Activated T-helper 2 cell treated with anti-CD3 and anti-CD28 coated beads, Interferon-gamma antibody, Interleukin-2, Interleukin-4, amounts not matched to agents 10 μg/mL and 5 μg/mL and 100 μg/mL, durations not matched to agents 14 hours and 24 hours and 36 hours (primary cell): Measurements from ENCODE around the gene HSP90AA1. TPM values are rescaled to one million over a fixed set of nuclear protein-coding genes. Genes with fewer than 3 reads are reported as not detected.

Experiments
- DNase-seq: peaks from one replicate; pipeline ENCODE4 v3.0.0; 2021; ENCODE audit warnings: low spot score
- H3K27ac Mint-ChIP-seq: one replicate; pipeline ENCODE4 v1.8.0; 2021; ENCODE audit warnings: mixed read lengths
- H3K27me3 Mint-ChIP-seq: one replicate; pipeline ENCODE4 v1.8.0; 2021; ENCODE audit warnings: low read depth, mixed read lengths
- H3K36me3 Mint-ChIP-seq: one replicate; pipeline ENCODE4 v1.8.0; 2021; ENCODE audit warnings: low read depth, mixed read lengths
- H3K4me1 Mint-ChIP-seq: one replicate; pipeline ENCODE4 v1.8.0; 2021; ENCODE audit warnings: low read depth, mixed read lengths
- H3K4me3 Mint-ChIP-seq: one replicate; pipeline ENCODE4 v1.8.0; 2021; ENCODE audit warnings: low read depth, mild to moderate bottlenecking, moderate library complexity, mixed read lengths
- H3K9me3 Mint-ChIP-seq: one replicate; pipeline ENCODE4 v1.8.0; 2021; ENCODE audit warnings: mixed read lengths
- intact Hi-C: fragments of 100-400 bp; cut with micrococcal nuclease; formaldehyde crosslinking; loops from one replicate; pipeline ENCODE4 v1.15.1; 2023
- total RNA-seq: library from RNA; stranded (reverse); gene quantifications from 2 replicates; pipeline ENCODE4 v1.2.3, GENCODE V29; 2022

HSP90AA1 gene
- total RNA-seq, 1 donor from 2014 or later = 1,017 TPM

DNA sequence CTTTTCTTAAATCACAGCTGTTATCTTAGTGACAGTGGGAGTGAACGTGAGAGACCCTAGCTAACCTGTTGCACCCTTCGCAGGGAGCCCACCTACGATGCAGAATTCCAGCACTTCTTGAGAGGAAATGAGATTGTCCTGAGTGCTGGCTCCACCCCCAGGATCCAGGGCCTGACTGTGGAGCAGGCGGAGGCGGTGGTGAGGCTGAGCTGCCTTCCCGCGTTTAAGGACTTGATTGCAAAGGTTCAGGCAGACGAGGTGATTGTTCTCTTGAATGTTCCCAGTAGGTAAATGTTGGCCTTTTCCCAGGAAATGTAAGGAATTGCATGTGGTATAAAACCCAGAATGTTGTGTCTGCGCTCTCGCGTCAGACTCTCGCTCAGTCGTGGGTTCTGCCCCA lies 46.7 kb downstream of the HSP90AA1 start:
- intact Hi-C loops = no loop called here
- DNase-seq = no peak
- peaks cover 85% of the 10 kb centered on the region for H3K36me3 Mint-ChIP-seq
- no peak overlapping the region for H3K27ac Mint-ChIP-seq
- H3K4me3 Mint-ChIP-seq = no peak overlapping the region
- H3K27me3 Mint-ChIP-seq = no peaks in the 10 kb centered on the region
- no peaks in the 10 kb centered on the region for H3K4me1 Mint-ChIP-seq
- H3K9me3 Mint-ChIP-seq = no peaks in the 10 kb centered on the region

DNA sequence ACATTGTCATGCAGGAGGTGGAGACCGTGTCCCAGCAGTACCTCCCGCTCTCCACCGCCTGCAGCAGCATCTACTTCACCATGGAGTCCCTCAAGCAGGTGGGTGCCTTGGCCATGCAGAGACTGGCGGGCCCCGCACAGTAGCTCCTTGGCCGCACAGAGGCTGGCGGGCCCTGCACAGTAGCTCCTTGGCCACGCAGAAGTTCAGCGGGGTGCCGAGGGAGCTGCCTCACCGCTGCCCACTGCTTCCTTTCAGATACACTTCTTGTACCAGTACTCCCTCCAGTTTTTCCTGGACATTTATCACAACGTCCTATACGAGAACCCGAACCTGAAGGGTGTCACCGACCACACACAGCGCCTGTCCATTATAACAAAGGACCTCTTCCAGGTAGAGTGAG lies 47.7 kb downstream of the HSP90AA1 start:
- no peaks in the 10 kb centered on the region for H3K9me3 Mint-ChIP-seq
- intact Hi-C loops = no loop called here
- H3K36me3 Mint-ChIP-seq = peaks cover 84% of the 10 kb centered on the region
- H3K27me3 Mint-ChIP-seq = no peaks in the 10 kb centered on the region
- no peak overlapping the region for H3K4me3 Mint-ChIP-seq
- H3K27ac Mint-ChIP-seq = no peak overlapping the region
- no peaks in the 10 kb centered on the region for H3K4me1 Mint-ChIP-seq
- DNase-seq = no peak

DNA sequence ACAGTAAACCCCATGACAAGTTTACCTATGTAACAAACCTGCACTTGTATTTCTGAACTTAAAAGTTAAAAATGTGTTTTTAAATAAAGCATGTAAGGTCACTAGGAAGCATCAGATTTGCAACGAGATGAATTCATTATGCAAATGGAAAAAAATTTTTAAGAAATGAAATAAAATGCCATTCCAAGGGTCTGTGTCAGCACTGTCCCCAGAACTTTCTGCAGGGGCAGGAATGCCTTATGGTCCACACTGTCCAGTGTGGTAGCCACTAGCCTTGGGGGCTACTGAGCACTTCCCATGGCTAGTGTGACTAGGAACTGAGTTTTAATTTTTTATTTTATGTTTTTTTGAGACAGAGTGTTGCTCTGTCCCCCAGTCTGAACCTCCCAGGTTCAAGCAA lies 49.2 kb downstream of the HSP90AA1 start:
- intact Hi-C loops = no loop called here
- no peaks in the 10 kb centered on the region for H3K27me3 Mint-ChIP-seq
- DNase-seq = no peak
- H3K9me3 Mint-ChIP-seq = no peaks in the 10 kb centered on the region
- H3K27ac Mint-ChIP-seq = no peak overlapping the region
- no peak overlapping the region for H3K4me3 Mint-ChIP-seq
- peaks cover 89% of the 10 kb centered on the region for H3K36me3 Mint-ChIP-seq
- H3K4me1 Mint-ChIP-seq = no peaks in the 10 kb centered on the region

GRCh38 chr14:102035914-102036313 lies 50.9 kb downstream of the HSP90AA1 start:
- Mint-ChIP-seq H3K27me3 (no peaks in the 10 kb centered on the region), H3K36me3 (peaks cover 78% of the 10 kb centered on the region), H3K9me3 (no peaks in the 10 kb centered on the region), H3K27ac (no peak overlapping the region), H3K4me3 (no peak overlapping the region), H3K4me1 (no peaks in the 10 kb centered on the region)
- intact Hi-C loops = no loop called here
- DNase-seq = no peak

DNA sequence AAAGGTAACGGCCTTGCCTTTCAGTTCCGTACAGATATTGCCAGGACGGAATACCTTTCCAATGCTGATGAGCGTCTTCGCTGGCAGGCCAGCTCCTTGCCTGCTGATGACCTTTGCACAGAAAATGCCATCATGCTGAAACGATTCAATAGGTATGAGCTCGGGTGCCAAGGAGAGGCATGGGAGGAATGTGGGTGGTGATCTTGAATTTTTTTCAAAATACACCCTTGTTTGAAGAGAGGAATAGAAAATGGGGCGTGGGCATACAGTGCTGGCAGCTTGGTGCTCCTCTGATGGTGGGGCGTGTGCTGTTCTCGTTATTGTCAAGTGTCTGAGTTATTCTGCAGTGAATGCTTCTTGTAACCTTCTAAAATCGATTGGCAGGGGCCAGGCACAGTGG lies 52.5 kb downstream of the HSP90AA1 start:
- Mint-ChIP-seq H3K27me3 (no peaks in the 10 kb centered on the region), H3K4me3 (no peak overlapping the region)

DNA sequence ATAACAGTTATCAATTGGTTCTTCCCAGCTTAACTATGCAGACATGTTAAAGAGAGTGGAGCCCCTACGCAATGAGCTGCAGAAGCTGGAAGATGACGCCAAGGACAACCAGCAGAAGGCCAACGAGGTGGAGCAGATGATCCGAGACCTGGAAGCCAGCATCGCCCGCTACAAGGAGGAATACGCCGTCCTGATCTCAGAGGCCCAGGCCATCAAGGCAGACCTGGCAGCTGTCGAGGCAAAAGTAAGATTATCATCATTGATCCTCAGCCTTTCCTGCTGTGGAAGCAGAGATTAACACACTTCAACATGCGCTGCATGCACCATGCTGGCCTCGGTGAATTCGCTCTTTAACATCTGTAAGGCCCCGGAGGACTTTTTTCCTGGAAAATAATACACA lies 53.6 kb downstream of the HSP90AA1 start:
- Mint-ChIP-seq H3K36me3 (peaks cover 71% of the 10 kb centered on the region), H3K9me3 (no peaks in the 10 kb centered on the region), H3K27me3 (no peaks in the 10 kb centered on the region), H3K4me1 (no peaks in the 10 kb centered on the region), H3K4me3 (no peak overlapping the region), H3K27ac (no peak overlapping the region)
- intact Hi-C loops = no loop called here
- DNase-seq = no peak

More for the DNA sequence above, 52.5 kb downstream of the HSP90AA1 start:
- Mint-ChIP-seq H3K9me3 (no peaks in the 10 kb centered on the region), H3K27ac (no peak overlapping the region), H3K36me3 (peaks cover 72% of the 10 kb centered on the region), H3K4me1 (no peaks in the 10 kb centered on the region)
- no peak for DNase-seq
- intact Hi-C loops = no loop called here

Other genes with a start within 250 kb of the HSP90AA1 start
- 286 and 287 TPM in 2 replicates for gene DYNC1H1, start 122.5 kb downstream of the HSP90AA1 start, total RNA-seq
- gene WDR20, start 52.9 kb upstream of the HSP90AA1 start, total RNA-seq = 35.3 and 37.0 TPM in 2 replicates
- 4.8 and 6.8 TPM in 2 replicates for gene MOK, start 218.1 kb upstream of the HSP90AA1 start, total RNA-seq
- gene ZNF839, start 232.7 kb upstream of the HSP90AA1 start, total RNA-seq = 16.4 and 17.3 TPM in 2 replicates